ENCODE measurements around the gene ZNF217.
"Not testable (repeated sequence)": the region's sequence is repeated elsewhere in the genome, so short reads cannot be mapped to it uniquely, and the experiment has no call there.

ZNF217 gene

DNA sequence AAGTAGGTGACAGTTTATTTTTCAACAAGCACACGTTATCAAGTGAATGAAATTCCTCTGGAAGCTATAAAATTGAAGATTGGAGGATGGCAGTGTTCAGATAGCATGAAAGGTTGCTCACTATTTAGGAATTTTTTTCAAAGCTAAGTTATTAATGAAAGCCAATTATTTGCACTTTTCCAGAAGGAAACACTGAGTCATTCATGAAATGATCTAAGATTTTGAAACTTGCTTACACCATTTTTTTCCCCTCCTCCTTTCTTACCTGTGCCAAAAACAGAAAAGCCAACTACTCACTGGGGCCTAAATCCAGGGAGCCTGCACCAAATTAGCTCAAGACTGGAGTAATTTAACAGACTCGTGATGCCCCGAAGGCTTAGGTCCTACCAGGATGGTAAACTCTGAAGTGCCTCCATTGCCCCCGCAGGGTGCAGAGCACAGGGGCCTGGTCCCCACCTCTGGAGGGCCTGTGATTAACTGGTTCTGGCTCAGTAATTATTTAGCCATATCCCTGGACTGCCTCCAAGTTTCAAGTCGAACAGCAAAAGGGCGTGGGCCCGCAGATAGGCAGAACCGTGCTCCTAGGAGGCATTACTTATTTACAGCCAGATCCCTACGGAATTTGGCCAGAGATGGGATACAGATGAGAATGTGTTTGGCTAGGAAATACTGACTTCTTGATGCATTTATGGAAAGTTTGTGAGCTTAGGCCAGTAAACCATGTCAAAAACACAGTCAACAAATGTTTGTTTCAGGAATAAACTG lies 28.0 kb upstream of the ZNF217 start:
- no peak for DNase-seq (ENCODE audit: low spot score)

DNA sequence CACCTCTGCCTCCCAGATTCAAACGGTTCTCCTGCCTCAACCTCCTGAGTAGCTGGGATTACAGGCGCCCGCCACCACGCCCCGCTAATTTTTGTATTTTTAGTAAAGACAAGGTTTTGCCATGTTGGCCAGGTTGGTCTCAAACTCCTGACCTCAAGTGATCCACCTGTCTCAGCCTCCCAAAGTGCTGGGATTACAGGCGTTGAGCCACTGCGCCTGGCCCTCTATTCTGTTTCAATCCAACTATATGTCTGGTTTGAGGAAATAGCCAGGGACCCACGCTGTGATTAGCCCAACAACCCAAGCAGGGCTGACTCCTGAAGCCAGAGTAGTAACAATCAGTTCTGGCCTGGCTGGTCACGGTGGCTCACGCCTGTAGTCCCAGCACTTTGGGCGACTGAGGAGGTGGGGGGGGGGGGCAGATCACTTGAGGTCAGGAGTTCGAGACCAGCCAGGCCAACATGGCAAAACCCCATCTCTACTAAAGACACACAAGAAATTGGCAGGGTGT lies 24.9 kb upstream of the ZNF217 start:
- not testable (repeated sequence) for DNase-seq (ENCODE audit: low spot score)

- DNase-seq (ENCODE audit: low spot score): no peak
These were observed 24.3 kb upstream of the ZNF217 start for GRCh38 chr20:53617791-53618489.

GRCh38 chr20:53616489-53616888 lies 22.9 kb upstream of the ZNF217 start:
- not testable (repeated sequence) for DNase-seq (ENCODE audit: low spot score)

DNA sequence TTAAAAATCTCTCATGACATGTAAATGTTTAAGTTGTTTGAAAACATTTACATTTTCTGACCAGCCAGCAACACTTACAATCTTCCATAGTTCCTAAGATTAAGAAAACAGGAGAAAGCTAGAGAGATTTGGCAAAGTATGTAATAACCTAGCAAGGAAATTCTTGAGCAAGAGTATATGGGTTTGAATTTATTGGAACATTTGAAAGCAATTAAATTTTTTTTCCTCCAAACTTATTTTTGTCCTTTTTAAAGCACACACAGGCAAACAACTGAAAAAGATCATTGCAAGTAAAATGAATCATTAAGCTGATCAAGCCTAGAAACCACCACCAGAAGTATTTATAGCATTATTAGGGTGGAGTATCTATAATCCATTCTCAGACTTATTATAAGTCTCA lies 20.1 kb upstream of the ZNF217 start:
- no peak for DNase-seq (ENCODE audit: low spot score)

DNA sequence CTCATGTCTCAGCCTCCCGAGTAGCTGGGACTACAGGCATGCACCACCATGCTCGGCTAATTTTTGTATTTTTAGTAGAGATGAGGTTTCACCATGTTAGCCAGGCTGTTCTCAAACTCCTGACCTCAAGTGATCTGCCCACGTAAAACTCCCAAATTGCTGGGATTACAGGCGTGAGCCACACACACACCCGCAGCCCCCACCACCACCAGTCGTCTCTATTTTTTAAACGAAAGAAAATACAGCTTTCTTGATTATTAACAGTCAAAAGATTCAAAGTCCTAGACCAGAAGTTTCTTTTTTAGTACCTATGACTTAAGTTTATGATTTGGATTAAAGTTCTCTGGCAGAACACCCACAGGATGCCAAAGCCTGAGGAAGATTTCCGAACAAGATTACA lies 18.6 kb upstream of the ZNF217 start:
- not testable (repeated sequence) for DNase-seq (ENCODE audit: low spot score)

- peak; percentile 88 for DNase-seq (ENCODE audit: low spot score)
These were observed 17.8 kb upstream of the ZNF217 start for GRCh38 chr20:53611449-53611894.

DNA sequence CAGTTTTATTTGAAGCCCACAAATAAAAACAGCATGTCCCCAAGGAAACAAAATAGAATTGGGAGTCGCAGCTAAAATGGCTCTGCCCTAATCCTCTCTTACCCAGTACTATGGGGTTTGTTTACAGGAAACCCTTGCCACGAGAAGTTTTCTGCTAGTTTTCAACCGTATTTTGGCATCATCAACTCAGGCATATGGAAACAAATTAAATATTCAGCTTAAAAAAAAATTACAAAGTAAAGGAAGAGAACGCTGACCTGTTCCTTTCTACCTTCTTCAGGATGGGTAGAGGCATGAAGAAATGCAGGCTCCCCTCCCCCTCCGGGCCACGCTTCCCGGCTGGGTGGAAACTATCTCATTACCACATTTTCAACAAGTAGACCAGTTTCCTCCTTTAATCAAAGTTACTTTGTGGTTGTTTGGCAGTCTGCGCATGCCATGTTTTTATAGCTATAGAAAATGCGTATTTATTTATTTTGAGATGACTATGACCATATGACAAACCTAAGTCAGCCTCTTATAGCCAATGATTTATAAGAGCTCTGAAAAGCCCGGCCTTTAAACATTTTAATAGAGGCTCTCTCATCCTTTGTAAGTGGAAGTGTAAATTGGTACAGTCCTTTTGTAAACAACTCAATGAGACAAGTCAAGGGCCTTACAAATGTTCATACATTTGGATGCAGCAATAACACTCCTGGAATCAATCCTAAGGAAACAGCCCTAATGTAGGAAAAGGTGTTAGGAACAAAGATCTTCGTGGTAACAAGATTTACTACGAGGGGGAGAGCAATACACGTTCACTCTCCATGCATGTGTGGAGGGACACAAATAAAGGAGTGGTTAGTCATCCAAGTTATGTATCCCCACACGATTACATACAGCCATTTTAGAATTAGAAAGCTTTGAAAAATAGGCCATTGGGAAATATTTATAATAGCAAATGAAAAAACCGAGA lies 16.1 kb upstream of the ZNF217 start:
- DNase-seq (ENCODE audit: low spot score): no peak

DNA sequence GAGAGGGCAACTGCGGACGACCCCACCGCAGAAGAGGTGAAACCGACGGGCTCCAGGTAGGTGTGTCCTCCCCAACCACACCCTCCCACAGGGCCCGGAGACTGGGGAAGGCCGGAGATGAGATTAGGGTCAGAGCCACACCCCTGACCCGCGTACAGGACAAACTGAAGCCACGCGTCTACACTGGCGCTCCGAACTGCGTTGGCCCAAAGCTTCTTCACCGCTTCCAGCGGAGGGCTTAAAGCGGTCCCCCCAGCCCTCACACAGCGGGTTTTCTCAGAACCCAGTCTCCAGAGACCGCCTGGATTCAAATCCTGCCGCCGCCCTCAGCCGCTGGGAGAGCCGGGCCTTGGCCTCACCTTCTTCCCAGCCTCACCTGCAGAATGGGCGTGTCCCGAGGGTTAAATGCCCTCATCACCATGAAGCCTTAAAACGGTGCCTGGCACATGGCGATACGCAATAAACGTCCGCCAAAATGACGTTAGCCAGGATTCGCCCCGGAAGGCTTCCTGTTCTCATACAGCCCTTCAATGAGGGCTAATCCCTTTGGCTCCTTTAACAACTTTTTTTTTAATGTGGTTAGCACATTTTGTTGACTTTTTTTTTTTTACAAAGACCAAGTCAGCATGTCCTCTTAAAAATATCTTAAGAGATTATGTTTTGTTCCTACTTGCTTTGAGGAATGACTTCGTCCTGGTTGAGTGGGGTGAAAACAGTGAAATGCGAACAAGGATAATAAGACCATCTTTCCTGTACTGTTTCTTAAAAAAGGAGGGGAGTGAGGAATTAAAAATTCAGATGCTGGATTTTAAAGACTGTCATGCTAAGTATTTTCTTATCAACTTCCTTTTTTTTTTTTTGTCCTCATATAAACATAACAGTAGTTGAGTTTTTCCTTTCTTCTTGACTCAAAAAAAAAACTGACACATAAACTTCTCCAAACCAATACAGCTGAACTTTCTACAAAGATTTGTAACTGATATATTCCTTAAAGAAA lies 15.1 kb upstream of the ZNF217 start:
- DNase-seq (ENCODE audit: low spot score): no peak

DNA sequence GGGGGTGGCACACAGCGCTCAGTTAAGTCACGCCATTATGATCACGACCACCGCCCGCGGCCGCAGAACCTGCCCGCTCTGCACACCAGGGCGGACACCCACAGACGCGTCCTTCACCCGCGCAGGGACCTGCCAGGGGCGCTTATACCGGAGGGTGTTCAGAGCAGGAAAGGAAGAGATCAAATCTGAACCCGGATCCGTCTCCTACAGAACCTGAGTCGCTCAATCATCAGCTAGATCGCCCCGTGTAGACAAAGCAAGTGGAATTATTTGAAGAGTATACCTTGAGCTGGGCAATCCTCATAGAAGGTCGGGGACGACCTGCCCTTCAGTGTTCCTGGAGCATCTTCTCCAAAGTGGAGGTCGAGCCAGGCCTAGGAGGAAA lies 14.4 kb upstream of the ZNF217 start:
- DNase-seq (ENCODE audit: low spot score): no peak

DNA sequence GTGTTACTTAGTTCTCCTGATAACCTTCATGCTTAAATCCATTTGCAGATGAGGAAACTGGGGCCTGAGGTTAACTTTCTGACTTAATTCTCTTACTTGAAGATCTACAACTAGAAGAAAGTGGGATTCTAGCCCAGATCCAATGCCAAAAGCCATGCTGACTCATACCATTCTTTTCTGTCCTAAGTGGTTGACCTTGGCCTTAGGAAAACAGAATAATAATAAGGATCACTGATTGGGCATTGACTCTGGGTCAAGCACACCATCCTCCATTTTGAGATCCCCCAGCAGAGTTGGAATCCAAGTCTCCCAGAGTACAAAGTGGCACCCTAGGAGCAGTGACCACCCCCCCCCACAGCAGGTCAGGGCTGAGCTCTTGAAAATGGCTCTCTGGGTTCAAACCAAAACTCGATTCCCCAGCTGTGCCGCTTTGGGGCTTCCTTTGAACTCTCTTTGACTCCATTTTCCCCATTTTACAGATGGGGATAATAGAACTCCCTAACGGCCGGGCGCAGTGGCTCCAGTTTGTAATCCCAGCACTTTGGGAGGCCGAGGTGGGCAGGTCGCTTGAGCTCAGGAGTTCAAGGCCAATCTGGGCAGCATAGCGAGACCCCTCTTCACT lies 12.8 kb upstream of the ZNF217 start:
- no peak for DNase-seq (ENCODE audit: low spot score)

- DNase-seq (ENCODE audit: low spot score): not testable (repeated sequence)
These were observed 11.8 kb upstream of the ZNF217 start for GRCh38 chr20:53605401-53605800.

DNA sequence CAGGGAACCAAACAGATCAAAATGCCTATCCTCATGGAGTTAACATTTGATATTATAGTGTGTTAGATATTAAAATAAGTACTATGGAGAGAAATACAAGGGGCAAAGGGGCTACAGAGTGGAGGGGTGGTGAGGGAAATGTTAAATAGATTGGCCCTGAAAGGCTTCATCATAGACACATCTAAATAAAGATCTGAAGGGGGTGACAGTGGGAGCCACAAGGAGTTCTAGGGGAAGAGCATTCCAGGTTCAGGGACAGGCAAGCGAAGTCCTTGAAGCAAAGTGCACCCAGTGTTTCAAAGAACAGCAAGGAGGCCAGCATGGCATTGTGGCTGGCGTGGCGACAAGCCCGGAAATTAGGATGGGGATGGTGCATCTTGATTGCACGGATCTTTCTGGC lies 11.2 kb upstream of the ZNF217 start:
- not testable (repeated sequence) for DNase-seq (ENCODE audit: low spot score)

- DNase-seq (ENCODE audit: low spot score): no peak
These were observed 9.0 kb upstream of the ZNF217 start for GRCh38 chr20:53602661-53603060.

DNA sequence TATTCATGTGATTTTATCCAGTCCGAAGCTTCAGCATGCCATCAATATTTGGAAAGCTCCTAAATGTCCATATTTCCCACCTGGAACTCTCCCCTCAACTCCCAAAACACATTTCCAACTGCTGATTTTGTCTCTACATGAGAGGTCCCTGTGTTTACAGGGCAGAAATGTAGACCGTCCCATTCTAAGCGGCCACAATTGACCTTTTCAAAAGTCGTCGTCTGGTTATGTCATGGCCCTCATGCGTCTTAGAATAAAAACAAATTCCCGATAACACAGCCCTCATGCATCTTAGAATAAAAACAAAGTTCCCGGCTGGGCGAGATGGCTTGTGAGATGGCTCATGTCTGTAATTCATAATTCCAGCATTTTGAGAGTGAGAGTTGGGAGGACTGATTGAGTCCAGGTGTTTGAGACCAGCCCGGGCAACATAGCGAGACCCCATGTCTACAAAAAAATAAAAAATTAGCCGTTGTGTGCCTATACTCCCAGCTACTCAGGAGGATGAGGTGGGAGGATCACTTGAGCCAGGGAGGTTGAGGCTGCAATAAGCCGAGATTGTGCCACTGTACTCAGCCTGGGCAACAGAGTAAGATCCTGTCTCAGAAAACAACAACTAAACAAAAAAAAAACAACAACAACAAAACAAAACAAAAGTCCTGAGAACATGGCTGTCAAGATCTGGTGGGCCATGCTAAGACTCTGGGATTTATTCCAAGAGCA lies 6.4 kb upstream of the ZNF217 start:
- DNase-seq (ENCODE audit: low spot score): no peak

DNA sequence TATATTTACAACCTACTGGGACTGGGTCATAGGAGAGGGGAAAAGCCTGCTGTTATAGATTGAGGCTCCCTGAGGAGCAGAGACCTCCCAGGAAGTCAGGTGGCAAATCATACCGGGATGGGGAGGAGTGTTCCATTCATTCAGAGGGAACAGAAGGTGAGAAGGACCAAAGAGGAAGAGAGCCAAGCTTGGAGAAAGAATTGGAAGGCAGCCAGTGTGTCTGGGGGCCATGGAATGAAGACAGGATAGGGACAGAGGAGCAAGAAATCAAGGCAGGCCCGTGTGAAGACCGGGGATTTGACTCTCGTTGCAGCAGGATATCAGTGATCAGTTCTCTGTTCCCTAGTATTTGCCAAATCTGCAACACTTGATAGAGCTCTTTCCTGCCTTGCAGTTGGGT lies 5.7 kb upstream of the ZNF217 start:
- DNase-seq (ENCODE audit: low spot score): no peak

GRCh38 chr20:53599044-53599362 lies 5.4 kb upstream of the ZNF217 start:
- no peak for DNase-seq (ENCODE audit: low spot score)

GRCh38 chr20:53598140-53599043 lies 4.8 kb upstream of the ZNF217 start:
- DNase-seq (ENCODE audit: low spot score): no peak
